ENCODE data around the gene SIRT6. TPM values are rescaled to one million over a fixed set of nuclear protein-coding genes. Genes with fewer than 3 reads are reported as not detected.

The SIRT6 gene
- total and polyA plus RNA-seq, 9 of the 15 experiments (the other 6 are each of a cell fraction or from before 2014, with no cell fraction given) = 1.4 to 41.1 (median 10.2) TPM

GRCh38 chr19:4157164-4157563, 25.2 kb downstream of the SIRT6 start (continued):
- TF ChIP-seq, protein P1, sequence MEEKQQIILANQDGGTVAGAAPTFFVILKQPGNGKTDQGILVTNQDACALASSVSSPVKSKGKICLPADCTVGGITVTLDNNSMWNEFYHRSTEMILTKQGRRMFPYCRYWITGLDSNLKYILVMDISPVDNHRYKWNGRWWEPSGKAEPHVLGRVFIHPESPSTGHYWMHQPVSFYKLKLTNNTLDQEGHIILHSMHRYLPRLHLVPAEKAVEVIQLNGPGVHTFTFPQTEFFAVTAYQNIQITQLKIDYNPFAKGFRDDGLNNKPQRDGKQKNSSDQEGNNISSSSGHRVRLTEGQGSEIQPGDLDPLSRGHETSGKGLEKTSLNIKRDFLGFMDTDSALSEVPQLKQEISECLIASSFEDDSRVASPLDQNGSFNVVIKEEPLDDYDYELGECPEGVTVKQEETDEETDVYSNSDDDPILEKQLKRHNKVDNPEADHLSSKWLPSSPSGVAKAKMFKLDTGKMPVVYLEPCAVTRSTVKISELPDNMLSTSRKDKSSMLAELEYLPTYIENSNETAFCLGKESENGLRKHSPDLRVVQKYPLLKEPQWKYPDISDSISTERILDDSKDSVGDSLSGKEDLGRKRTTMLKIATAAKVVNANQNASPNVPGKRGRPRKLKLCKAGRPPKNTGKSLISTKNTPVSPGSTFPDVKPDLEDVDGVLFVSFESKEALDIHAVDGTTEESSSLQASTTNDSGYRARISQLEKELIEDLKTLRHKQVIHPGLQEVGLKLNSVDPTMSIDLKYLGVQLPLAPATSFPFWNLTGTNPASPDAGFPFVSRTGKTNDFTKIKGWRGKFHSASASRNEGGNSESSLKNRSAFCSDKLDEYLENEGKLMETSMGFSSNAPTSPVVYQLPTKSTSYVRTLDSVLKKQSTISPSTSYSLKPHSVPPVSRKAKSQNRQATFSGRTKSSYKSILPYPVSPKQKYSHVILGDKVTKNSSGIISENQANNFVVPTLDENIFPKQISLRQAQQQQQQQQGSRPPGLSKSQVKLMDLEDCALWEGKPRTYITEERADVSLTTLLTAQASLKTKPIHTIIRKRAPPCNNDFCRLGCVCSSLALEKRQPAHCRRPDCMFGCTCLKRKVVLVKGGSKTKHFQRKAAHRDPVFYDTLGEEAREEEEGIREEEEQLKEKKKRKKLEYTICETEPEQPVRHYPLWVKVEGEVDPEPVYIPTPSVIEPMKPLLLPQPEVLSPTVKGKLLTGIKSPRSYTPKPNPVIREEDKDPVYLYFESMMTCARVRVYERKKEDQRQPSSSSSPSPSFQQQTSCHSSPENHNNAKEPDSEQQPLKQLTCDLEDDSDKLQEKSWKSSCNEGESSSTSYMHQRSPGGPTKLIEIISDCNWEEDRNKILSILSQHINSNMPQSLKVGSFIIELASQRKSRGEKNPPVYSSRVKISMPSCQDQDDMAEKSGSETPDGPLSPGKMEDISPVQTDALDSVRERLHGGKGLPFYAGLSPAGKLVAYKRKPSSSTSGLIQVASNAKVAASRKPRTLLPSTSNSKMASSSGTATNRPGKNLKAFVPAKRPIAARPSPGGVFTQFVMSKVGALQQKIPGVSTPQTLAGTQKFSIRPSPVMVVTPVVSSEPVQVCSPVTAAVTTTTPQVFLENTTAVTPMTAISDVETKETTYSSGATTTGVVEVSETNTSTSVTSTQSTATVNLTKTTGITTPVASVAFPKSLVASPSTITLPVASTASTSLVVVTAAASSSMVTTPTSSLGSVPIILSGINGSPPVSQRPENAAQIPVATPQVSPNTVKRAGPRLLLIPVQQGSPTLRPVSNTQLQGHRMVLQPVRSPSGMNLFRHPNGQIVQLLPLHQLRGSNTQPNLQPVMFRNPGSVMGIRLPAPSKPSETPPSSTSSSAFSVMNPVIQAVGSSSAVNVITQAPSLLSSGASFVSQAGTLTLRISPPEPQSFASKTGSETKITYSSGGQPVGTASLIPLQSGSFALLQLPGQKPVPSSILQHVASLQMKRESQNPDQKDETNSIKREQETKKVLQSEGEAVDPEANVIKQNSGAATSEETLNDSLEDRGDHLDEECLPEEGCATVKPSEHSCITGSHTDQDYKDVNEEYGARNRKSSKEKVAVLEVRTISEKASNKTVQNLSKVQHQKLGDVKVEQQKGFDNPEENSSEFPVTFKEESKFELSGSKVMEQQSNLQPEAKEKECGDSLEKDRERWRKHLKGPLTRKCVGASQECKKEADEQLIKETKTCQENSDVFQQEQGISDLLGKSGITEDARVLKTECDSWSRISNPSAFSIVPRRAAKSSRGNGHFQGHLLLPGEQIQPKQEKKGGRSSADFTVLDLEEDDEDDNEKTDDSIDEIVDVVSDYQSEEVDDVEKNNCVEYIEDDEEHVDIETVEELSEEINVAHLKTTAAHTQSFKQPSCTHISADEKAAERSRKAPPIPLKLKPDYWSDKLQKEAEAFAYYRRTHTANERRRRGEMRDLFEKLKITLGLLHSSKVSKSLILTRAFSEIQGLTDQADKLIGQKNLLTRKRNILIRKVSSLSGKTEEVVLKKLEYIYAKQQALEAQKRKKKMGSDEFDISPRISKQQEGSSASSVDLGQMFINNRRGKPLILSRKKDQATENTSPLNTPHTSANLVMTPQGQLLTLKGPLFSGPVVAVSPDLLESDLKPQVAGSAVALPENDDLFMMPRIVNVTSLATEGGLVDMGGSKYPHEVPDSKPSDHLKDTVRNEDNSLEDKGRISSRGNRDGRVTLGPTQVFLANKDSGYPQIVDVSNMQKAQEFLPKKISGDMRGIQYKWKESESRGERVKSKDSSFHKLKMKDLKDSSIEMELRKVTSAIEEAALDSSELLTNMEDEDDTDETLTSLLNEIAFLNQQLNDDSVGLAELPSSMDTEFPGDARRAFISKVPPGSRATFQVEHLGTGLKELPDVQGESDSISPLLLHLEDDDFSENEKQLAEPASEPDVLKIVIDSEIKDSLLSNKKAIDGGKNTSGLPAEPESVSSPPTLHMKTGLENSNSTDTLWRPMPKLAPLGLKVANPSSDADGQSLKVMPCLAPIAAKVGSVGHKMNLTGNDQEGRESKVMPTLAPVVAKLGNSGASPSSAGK (IDR thresholded peaks at IDR 0.05) = no peak
- TF ChIP-seq ATF2 (CRISPR knock-in tag; IDR thresholded peaks at IDR 0.05) (no peak), CBX5 (IDR thresholded peaks at IDR 0.05; ENCODE audit: borderline replicate concordance, low read depth) (no peak), DPF2 (IDR thresholded peaks at IDR 0.05) (no peak), CCAR2 (IDR thresholded peaks at IDR 0.05; ENCODE audit: low read depth, low read length) (no peak), SMARCE1 (IDR thresholded peaks at IDR 0.05) (no peak), SNIP1 (IDR thresholded peaks at IDR 0.05; ENCODE audit: low read depth) (no peak), SUPT5H (IDR thresholded peaks at IDR 0.05) (no peak), KDM1A (IDR thresholded peaks at IDR 0.05) (peak; percentile 40 to 62; a peak in 2 of 4 replicates), NFIC (IDR thresholded peaks at IDR 0.05) (peak; percentile 60), DIDO1 (tag; IDR thresholded peaks at IDR 0.05; ENCODE audit: low read depth) (no peak), MAFG (tag; conservative IDR thresholded peaks at IDR 0.05) (no peak), TCFL5 (CRISPR knock-in tag; conservative IDR thresholded peaks at IDR 0.05) (no peak), NBN (IDR thresholded peaks at IDR 0.05; ENCODE audit: low read depth) (no peak)
- TF ChIP-seq, protein P2, sequence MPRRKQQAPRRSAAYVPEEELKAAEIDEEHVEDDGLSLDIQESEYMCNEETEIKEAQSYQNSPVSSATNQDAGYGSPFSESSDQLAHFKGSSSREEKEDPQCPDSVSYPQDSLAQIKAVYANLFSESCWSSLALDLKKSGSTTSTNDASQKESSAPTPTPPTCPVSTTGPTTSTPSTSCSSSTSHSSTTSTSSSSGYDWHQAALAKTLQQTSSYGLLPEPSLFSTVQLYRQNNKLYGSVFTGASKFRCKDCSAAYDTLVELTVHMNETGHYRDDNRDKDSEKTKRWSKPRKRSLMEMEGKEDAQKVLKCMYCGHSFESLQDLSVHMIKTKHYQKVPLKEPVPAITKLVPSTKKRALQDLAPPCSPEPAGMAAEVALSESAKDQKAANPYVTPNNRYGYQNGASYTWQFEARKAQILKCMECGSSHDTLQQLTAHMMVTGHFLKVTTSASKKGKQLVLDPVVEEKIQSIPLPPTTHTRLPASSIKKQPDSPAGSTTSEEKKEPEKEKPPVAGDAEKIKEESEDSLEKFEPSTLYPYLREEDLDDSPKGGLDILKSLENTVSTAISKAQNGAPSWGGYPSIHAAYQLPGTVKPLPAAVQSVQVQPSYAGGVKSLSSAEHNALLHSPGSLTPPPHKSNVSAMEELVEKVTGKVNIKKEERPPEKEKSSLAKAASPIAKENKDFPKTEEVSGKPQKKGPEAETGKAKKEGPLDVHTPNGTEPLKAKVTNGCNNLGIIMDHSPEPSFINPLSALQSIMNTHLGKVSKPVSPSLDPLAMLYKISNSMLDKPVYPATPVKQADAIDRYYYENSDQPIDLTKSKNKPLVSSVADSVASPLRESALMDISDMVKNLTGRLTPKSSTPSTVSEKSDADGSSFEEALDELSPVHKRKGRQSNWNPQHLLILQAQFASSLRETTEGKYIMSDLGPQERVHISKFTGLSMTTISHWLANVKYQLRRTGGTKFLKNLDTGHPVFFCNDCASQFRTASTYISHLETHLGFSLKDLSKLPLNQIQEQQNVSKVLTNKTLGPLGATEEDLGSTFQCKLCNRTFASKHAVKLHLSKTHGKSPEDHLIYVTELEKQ (CRISPR knock-in tag; IDR thresholded peaks at IDR 0.05) = no peak

Data from K562 (cell line).